HepG2 (cell line): Measurements from ENCODE around the gene TXNRD2. TPM values are rescaled to one million over a fixed set of nuclear protein-coding genes. Genes with fewer than 3 reads are reported as not detected.

Experiments
- ATF5 ChIP-seq: sonication (generic); formaldehyde crosslinking; IDR thresholded peaks from 2 replicates; pipeline ENCODE4 v1.4.0; 2020; ENCODE audit warnings: mild to moderate bottlenecking, low read depth, missing genetic modification reagents
- ATF7-NPFF ChIP-seq: sonication (generic); formaldehyde crosslinking; IDR thresholded peaks from 2 replicates; pipeline ENCODE4 v1.8.1; 2023; ENCODE audit warnings: mild to moderate bottlenecking, low read depth, missing genetic modification reagents, moderate library complexity
- CCDC6 ChIP-seq: sonication (generic); formaldehyde crosslinking; IDR thresholded peaks from 2 replicates; pipeline ENCODE4 v1.8.1; 2022; ENCODE audit warnings: mild to moderate bottlenecking, missing genetic modification reagents, moderate library complexity
- CENPT ChIP-seq: sonication (generic); formaldehyde crosslinking; IDR thresholded peaks from 2 replicates; pipeline ENCODE4 v1.8.0; 2022; ENCODE audit warnings: low read depth, mild to moderate bottlenecking, moderate library complexity, missing genetic modification reagents
- HCFC1 ChIP-seq: fragments of 150-350 bp; IDR thresholded peaks from 2 replicates; pipeline ENCODE4 v1.6.1; 2014; ENCODE audit warnings: low read depth, low read length
- HMGXB4 ChIP-seq, 2 experiments: sonication (generic) in 1 of 2; formaldehyde crosslinking in 1 of 2; IDR thresholded peaks; 2 replicates each; pipeline versions ENCODE4 v1.4.0 to v1.6.1; 2018 to 2020; ENCODE audit warnings: missing genetic modification reagents in 2 of 2, borderline replicate concordance in 1 of 2, low read depth in 1 of 2, mild to moderate bottlenecking in 1 of 2, missing biosample characterization in 1 of 2
- MAFF ChIP-seq: IDR thresholded peaks from 2 replicates; pipeline ENCODE4 v1.6.1; 2011; ENCODE audit warnings: low read depth, low read length, improper control_type of control experiment
- NFKB2 ChIP-seq: sonication (generic); formaldehyde crosslinking; IDR thresholded peaks from 2 replicates; pipeline ENCODE4 v1.4.0; 2020; ENCODE audit warnings: missing genetic modification reagents, borderline replicate concordance
- NR2C2 ChIP-seq: sonication (generic); formaldehyde crosslinking; IDR thresholded peaks from 2 replicates; pipeline ENCODE4 v1.4.0; 2020; ENCODE audit warnings: missing genetic modification reagents, mild to moderate bottlenecking, moderate library complexity, borderline replicate concordance
- PHF5A ChIP-seq: IDR thresholded peaks from one replicate; pipeline ENCODE4 v1.6.1; 2018; ENCODE audit warnings: low read depth, missing genetic modification reagents; ENCODE audit not compliant: unreplicated experiment
- PLRG1 ChIP-seq: fragments of 450-650 bp; conservative IDR thresholded peaks from 2 replicates; pipeline ENCODE4 v1.6.1; 2016
- SIX1 ChIP-seq: sonication (generic); formaldehyde crosslinking; IDR thresholded peaks from 2 replicates; pipeline ENCODE4 v1.4.0; 2020; ENCODE audit warnings: missing genetic modification reagents, borderline replicate concordance
- TBL1XR1 ChIP-seq: fragments of 150-350 bp; IDR thresholded peaks from 2 replicates; pipeline ENCODE4 v1.6.1; 2014; ENCODE audit warnings: borderline replicate concordance, low read length; ENCODE audit not compliant: partially characterized antibody
- TFAP4 ChIP-seq: sonication (generic); IDR thresholded peaks from 2 replicates; pipeline ENCODE4 v1.6.1; 2016; ENCODE audit warnings: low read depth, borderline replicate concordance
- ZNF414 ChIP-seq: sonication (generic); formaldehyde crosslinking; IDR thresholded peaks from 2 replicates; pipeline ENCODE4 v1.5.0; 2020; ENCODE audit warnings: missing genetic modification reagents
- ZNF687 ChIP-seq: sonication (generic); formaldehyde crosslinking; IDR thresholded peaks from 2 replicates; pipeline ENCODE4 v1.5.1; 2020; ENCODE audit warnings: mild to moderate bottlenecking, missing genetic modification reagents, moderate library complexity
- polyA plus RNA-seq, 8 experiments: library from polyadenylated mRNA; depleted of rRNA in 3 of 8; stranded (reverse) in 7 of 8; unstranded in 1 of 8; fragments of >200 nt; fragmentation: Illumina TruSeq in 4 of 8; extraction: Trizol in 4 of 8; gene quantifications; 2 replicates each; pipeline versions ENCODE4 v1.2.1 to v1.2.3, GENCODE V29; 2011 to 2016; ENCODE audit warnings: low read depth in 4 of 8, missing spikeins in 1 of 8, mixed read lengths in 1 of 8; ENCODE audit not compliant: insufficient read depth in 1 of 8
- total RNA-seq, 5 experiments: library from RNA; depleted of rRNA; stranded (reverse); fragments of >200 nt; fragmentation: Illumina TruSeq; extraction: Trizol; gene quantifications; 2 replicates each; pipeline ENCODE4 v1.2.3, GENCODE V29; 2016; ENCODE audit warnings: low read depth in 1 of 5

Gene TXNRD2
- total and polyA plus RNA-seq, 2 of the 13 experiments (the other 11 are each of a cell fraction or from before 2014, with no cell fraction given), result 17.5 to 18.6 TPM

GRCh38 chr22:19962246-19962908 is 20.8 kb upstream of the TXNRD2 start (continued):
- TF ChIP-seq ZNF687, result peak; percentile 85
- TF ChIP-seq TBL1XR1, result no peak
- TF ChIP-seq CENPT (CRISPR knock-in tag), result no peak
- TF ChIP-seq NR2C2, result no peak
- no peak for TF ChIP-seq CCDC6 (CRISPR knock-in tag)
- peak; percentile 11 for TF ChIP-seq PHF5A (CRISPR knock-in tag)
- TF ChIP-seq HMGXB4 (CRISPR knock-in tag; IDR thresholded peaks at IDR 0.05; ENCODE audit: borderline replicate concordance in 1 of 2, low read depth in 1 of 2), result peak in 1 of 2 experiments; percentile 69; a peak in 3 of 4 replicates
- no peak for TF ChIP-seq MAFF
- no peak for TF ChIP-seq PLRG1
- TF ChIP-seq HCFC1, result no peak
- TF ChIP-seq ZNF414, result peak; percentile 25; the same call in 1 of the 2 replicates
- 0 out of 2 replicates have a peak, but pooled peaks have one; percentile 28 for TF ChIP-seq ATF7-NPFF (CRISPR knock-in tag)
- TF ChIP-seq SIX1, result no peak
- TF ChIP-seq NFKB2 (CRISPR knock-in tag), result peak; percentile 45; the same call in 1 of the 2 replicates
- no peak for TF ChIP-seq ATF5
- TF ChIP-seq TFAP4, result peak; percentile 74; the same call in 1 of the 2 replicates
